ENCODE measurements around the gene CAPN15. TPM values are rescaled to one million over a fixed set of nuclear protein-coding genes. Genes with fewer than 3 reads are reported as not detected.

CAPN15 gene
- polyA plus RNA-seq, 2 of the 4 experiments (the other 2 are of a cell fraction), result 11.4 to 33.3 TPM

GRCh38 chr16:588889-589657 is 61.6 kb downstream of the CAPN15 start:
- FAIRE-seq, result no peak

More at GRCh38 chr16:588889-589657, 61.6 kb downstream of the CAPN15 start:
- Histone ChIP-seq H3K9me3 (no peaks in the 10 kb centered on the region), H3K27ac (peak overlapping the region; percentile 96 to 98), H3K4me2 (peak overlapping the region; percentile 74), H3K4me3 (peak overlapping the region; percentile 90), H3K4me1 (peaks cover 41% of the 10 kb centered on the region)
- ChIA-PET CTCF (interaction anchor here (0.9 to 1.3 kb wide), 4 partner anchors 9 to 68 kb away, joined by 3 to 5 read pairs (median 4); no protein-coding TSS in a partner anchor), POLR2A (interaction anchor here (0.8 to 1.3 kb wide), 4 partner anchors 10 to 70 kb away, joined by 3 read pairs; partner anchors contain the start of genes METTL26 and WDR90)
- ATAC-seq (peak; percentile 73 to 86), DNase-seq (ENCODE audit: low read depth in 1 of 2, low spot score in 1 of 2) (peak; percentile 81 to 97)
- no peak for TF ChIP-seq REST (IDR thresholded peaks at IDR 0.05)
- TF ChIP-seq ZSCAN20 (CRISPR knock-in tag; IDR thresholded peaks at IDR 0.05), result no peak
- no peak for TF ChIP-seq HDAC2 (IDR thresholded peaks at IDR 0.05)
- no peak; the same call in 1 of the 2 replicates for TF ChIP-seq POLR2AphosphoS2 (conservative IDR thresholded peaks at IDR 0.05; ENCODE audit: low read length)
- peak; percentile 37 to 89; a peak in 4 of 5 replicates for TF ChIP-seq JUN (IDR thresholded peaks at IDR 0.05)
- TF ChIP-seq CTCF (IDR thresholded peaks at IDR 0.05), result no peak
- no peak for TF ChIP-seq ESRRA (IDR thresholded peaks at IDR 0.05; ENCODE audit: borderline replicate concordance, low read length)
- TF ChIP-seq RNF2 (IDR thresholded peaks at IDR 0.05; ENCODE audit: borderline replicate concordance, low read depth), result no peak
- no peak for TF ChIP-seq KDM1A (IDR thresholded peaks at IDR 0.05; ENCODE audit: low read depth)
- peak; percentile 36; the same call in 1 of the 2 replicates for TF ChIP-seq PHF8 (IDR thresholded peaks at IDR 0.05; ENCODE audit: borderline replicate concordance, low read depth)
- peak; percentile 86 for TF ChIP-seq POLR2A (IDR thresholded peaks at IDR 0.05; ENCODE audit: low read length)
- no peak for TF ChIP-seq ZC3H11A (IDR thresholded peaks at IDR 0.05)
- 0 out of 2 replicates have a peak, but pooled peaks have one; percentile 65 for TF ChIP-seq TP53 (CRISPR knock-in tag; IDR thresholded peaks at IDR 0.05)
- no peak for TF ChIP-seq EHF (CRISPR knock-in tag; IDR thresholded peaks at IDR 0.05)
- no peak for TF ChIP-seq MAFK (IDR thresholded peaks at IDR 0.05; ENCODE audit: partially characterized antibody)
- TF ChIP-seq RAD21 (conservative IDR thresholded peaks at IDR 0.05 in 1 of 2, IDR thresholded peaks at IDR 0.05 in 1 of 2), result peak in 1 of 2 experiments; percentile 20; a peak in 2 of 5 replicates
- TF ChIP-seq HOXB13 (CRISPR knock-in tag; IDR thresholded peaks at IDR 0.05; ENCODE audit: low read depth), result no peak
- TF ChIP-seq BCL3 (IDR thresholded peaks at IDR 0.05), result peak; percentile 87; the same call in 1 of the 3 replicates
- 0 out of 2 replicates have a peak, but pooled peaks have one; percentile 38 for TF ChIP-seq TFCP2L1 (CRISPR knock-in tag; IDR thresholded peaks at IDR 0.05)
- no peak for TF ChIP-seq BHLHE40 (IDR thresholded peaks at IDR 0.05; ENCODE audit: low read depth, low read length)
- TF ChIP-seq ATOH8 (CRISPR knock-in tag; IDR thresholded peaks at IDR 0.05; ENCODE audit: low read depth), result no peak
- no peak for TF ChIP-seq EP300 (IDR thresholded peaks at IDR 0.05)
- TF ChIP-seq CBX2 (IDR thresholded peaks at IDR 0.05; ENCODE audit: borderline replicate concordance, low read depth), result no peak
- WGBS (ENCODE audit: missing lambda C conversion rate), result 3% methylated on average over 5 of the region's 107 CpGs
